GM12801 (cell line): Measurements from ENCODE around the gene SUSD1.

Experiments used
- TF ChIP-seq, protein P1 (sequence below): IDR thresholded peaks from one replicate; pipeline ENCODE4 v1.5.1; 2011; ENCODE audit warnings: control low read depth; ENCODE audit not compliant: insufficient read length; ENCODE audit errors: extremely low read depth

SUSD1 gene

GRCh38 chr9:112021742-112022141 is 153.4 kb downstream of the SUSD1 start:
- TF ChIP-seq, protein P1, sequence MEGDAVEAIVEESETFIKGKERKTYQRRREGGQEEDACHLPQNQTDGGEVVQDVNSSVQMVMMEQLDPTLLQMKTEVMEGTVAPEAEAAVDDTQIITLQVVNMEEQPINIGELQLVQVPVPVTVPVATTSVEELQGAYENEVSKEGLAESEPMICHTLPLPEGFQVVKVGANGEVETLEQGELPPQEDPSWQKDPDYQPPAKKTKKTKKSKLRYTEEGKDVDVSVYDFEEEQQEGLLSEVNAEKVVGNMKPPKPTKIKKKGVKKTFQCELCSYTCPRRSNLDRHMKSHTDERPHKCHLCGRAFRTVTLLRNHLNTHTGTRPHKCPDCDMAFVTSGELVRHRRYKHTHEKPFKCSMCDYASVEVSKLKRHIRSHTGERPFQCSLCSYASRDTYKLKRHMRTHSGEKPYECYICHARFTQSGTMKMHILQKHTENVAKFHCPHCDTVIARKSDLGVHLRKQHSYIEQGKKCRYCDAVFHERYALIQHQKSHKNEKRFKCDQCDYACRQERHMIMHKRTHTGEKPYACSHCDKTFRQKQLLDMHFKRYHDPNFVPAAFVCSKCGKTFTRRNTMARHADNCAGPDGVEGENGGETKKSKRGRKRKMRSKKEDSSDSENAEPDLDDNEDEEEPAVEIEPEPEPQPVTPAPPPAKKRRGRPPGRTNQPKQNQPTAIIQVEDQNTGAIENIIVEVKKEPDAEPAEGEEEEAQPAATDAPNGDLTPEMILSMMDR, result no peak

DNA sequence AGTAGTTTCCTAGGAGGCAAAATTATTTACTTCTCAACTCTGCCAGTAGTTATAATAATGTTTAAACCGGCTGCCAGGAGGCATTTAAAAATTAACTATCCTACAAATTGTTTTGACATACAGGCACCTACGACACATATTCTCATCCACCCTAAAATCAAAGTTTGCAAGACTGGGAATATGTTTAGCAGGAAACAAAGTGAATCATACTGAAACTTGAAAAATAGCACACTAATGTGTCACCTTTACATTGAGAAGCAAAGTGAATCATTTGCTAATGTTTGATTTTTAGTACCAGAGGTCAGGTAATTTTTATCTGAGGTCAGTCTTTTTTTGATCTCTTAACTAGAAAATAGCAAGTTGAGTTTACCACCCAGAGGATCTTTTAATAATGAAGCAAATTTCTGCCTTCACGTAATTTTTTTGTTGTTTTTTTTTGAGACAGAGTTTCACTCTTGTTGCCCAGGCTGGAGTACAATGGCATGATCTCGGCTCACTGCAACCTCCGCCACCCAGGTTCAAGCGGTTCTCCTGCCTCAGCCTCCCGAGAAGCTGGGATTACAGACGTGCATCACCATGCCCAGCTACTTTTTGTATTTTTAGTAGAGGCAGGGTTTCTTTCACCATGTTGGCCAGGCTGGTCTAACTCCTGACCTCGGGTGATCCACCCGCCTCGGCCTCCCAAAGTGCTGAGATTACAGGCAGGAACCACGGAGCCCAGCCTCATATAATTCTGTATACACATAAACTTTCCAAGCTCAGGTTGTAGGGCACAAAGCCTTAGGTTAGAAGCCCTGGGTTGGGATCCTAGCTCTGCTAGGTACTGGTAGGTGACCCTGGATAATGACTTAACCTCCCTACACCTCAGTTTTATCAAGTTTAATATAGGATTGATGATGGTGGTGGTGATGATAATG is 154.2 kb downstream of the SUSD1 start:
- TF ChIP-seq, protein P1, result no peak

GRCh38 chr9:112017878-112018277 is 157.2 kb downstream of the SUSD1 start:
- TF ChIP-seq, protein P1, result no peak

DNA sequence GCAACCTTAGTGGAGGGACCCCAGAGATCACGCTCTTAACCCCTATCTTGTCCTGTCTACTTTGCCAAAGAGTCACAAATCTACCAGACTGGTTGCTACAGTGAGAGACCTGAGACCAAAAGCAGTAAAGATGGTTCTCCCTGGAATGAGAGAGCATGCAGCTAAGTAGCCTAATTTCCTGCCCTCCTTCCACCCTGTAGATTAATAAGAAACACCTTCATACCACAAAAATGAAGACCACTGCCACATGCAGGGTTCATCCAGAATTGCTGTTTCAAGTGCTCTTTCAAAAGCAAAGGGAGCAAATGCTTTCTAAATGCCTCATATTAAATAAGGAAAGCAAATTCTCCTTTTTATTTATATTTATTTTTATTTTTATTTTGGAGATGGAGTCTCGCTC is 159.4 kb downstream of the SUSD1 start:
- TF ChIP-seq, protein P1, result no peak

GRCh38 chr9:112015149-112015548 is 159.9 kb downstream of the SUSD1 start:
- TF ChIP-seq, protein P1, result no peak

- TF ChIP-seq, protein P1, result no peak
These were observed 161.8 kb downstream of the SUSD1 start for GRCh38 chr9:112013266-112013665.

GRCh38 chr9:112012026-112012902 is 162.8 kb downstream of the SUSD1 start:
- TF ChIP-seq, protein P1, result no peak
